ENCODE measurements around the gene LONP2. TPM values are rescaled to one million over a fixed set of nuclear protein-coding genes. Genes with fewer than 3 reads are reported as not detected.

The LONP2 gene
- total and polyA plus RNA-seq, 10 of the 15 experiments (the other 5 are each of a cell fraction or from before 2014, with no cell fraction given), result 8.3 to 48.0 (median 34.8) TPM

- TF ChIP-seq BCL11A (IDR thresholded peaks at IDR 0.05; ENCODE audit: low read depth, low read length) (0 out of 2 replicates have a peak, but pooled peaks have one; percentile 7), RAD21 (IDR thresholded peaks at IDR 0.05; ENCODE audit: insufficient read depth, low read depth, low read length) (no peak), IRF4 (IDR thresholded peaks at IDR 0.05; ENCODE audit: low read depth, low read length) (0 out of 2 replicates have a peak, but pooled peaks have one; percentile 49), TCF3 (IDR thresholded peaks at IDR 0.05; ENCODE audit: borderline replicate concordance, insufficient read depth, low read depth, low read length) (peak; percentile 82; the same call in 1 of the 2 replicates), ZNF24 (IDR thresholded peaks at IDR 0.05) (no peak), ZBTB4 (CRISPR knock-in tag; IDR thresholded peaks at IDR 0.05) (no peak), WRNIP1 (IDR thresholded peaks at IDR 0.05; ENCODE audit: borderline replicate concordance, low read depth, low read length) (no peak), IKZF1 (conservative IDR thresholded peaks at IDR 0.05) (peak; percentile 75), ZBTB40 (IDR thresholded peaks at IDR 0.05; ENCODE audit: borderline replicate concordance) (peak; percentile 75; the same call in 1 of the 2 replicates), POLR2A (IDR thresholded peaks at IDR 0.05; ENCODE audit: low read depth, low read length) (peak; percentile 91), SKIL (IDR thresholded peaks at IDR 0.05; ENCODE audit: low read depth, poor library complexity, severe bottlenecking) (no peak), STAT1 (conservative IDR thresholded peaks at IDR 0.05) (no peak), MEF2A (IDR thresholded peaks at IDR 0.05; ENCODE audit: insufficient read depth, low read depth, low read length) (no peak), CHD1 (IDR thresholded peaks at IDR 0.05; ENCODE audit: low read depth, low read length) (no peak), PAX5 (IDR thresholded peaks at IDR 0.05; ENCODE audit: borderline replicate concordance, low read depth, low read length) (peak; percentile 90), SREBF2 (IDR thresholded peaks at IDR 0.05; ENCODE audit: low read length) (no peak), MLLT1 (IDR thresholded peaks at IDR 0.05) (peak; percentile 59; the same call in 1 of the 2 replicates), MTA2 (IDR thresholded peaks at IDR 0.05; ENCODE audit: low read depth) (no peak), CBX3 (IDR thresholded peaks at IDR 0.05; ENCODE audit: borderline replicate concordance, low read depth) (no peak)
These were observed at the start of gene LONP2 (continued) for GRCh38 chr16:48244080-48244862.
